ENCODE results near the gene CHM.
"Not testable (repeated sequence)": the region's sequence is repeated elsewhere in the genome, so short reads cannot be mapped to it uniquely, and the experiment has no call there.

- TF ChIP-seq, protein P1, sequence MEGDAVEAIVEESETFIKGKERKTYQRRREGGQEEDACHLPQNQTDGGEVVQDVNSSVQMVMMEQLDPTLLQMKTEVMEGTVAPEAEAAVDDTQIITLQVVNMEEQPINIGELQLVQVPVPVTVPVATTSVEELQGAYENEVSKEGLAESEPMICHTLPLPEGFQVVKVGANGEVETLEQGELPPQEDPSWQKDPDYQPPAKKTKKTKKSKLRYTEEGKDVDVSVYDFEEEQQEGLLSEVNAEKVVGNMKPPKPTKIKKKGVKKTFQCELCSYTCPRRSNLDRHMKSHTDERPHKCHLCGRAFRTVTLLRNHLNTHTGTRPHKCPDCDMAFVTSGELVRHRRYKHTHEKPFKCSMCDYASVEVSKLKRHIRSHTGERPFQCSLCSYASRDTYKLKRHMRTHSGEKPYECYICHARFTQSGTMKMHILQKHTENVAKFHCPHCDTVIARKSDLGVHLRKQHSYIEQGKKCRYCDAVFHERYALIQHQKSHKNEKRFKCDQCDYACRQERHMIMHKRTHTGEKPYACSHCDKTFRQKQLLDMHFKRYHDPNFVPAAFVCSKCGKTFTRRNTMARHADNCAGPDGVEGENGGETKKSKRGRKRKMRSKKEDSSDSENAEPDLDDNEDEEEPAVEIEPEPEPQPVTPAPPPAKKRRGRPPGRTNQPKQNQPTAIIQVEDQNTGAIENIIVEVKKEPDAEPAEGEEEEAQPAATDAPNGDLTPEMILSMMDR (IDR thresholded peaks at IDR 0.05; ENCODE audit: low read depth, low read length, poor library complexity, severe bottlenecking), result not testable (repeated sequence)
- not testable (repeated sequence) for TF ChIP-seq EZH2phosphoT487 (IDR thresholded peaks at IDR 0.05; ENCODE audit: borderline replicate concordance, low read length)
Measured at GRCh38 chrX:86009803-86010202, 37.6 kb downstream of the CHM start.
